Endothelial cell (in vitro differentiated cells): ENCODE results near the gene CCDC106. TPM values are rescaled to one million over a fixed set of nuclear protein-coding genes. Genes with fewer than 3 reads are reported as not detected.
A peak's percentile ranks its signal among the peaks of the same experiment; 100 is the strongest.

Experiments used
- DNase-seq: peaks from one replicate; pipeline ENCODE4 v3.0.0; 2021; ENCODE audit warnings: low spot score
- H3K27ac Mint-ChIP-seq: one replicate; pipeline ENCODE4 v1.8.0; 2021; ENCODE audit warnings: mixed read lengths, inconsistent platforms; ENCODE audit not compliant: unreplicated experiment
- H3K27me3 Mint-ChIP-seq: one replicate; pipeline ENCODE4 v1.8.0; 2021; ENCODE audit warnings: mild to moderate bottlenecking, moderate library complexity, mixed read lengths, inconsistent platforms; ENCODE audit not compliant: unreplicated experiment
- H3K36me3 Mint-ChIP-seq: one replicate; pipeline ENCODE4 v1.8.0; 2021; ENCODE audit warnings: mild to moderate bottlenecking, low read depth, mixed read lengths, inconsistent platforms; ENCODE audit not compliant: unreplicated experiment
- H3K4me1 Mint-ChIP-seq: one replicate; pipeline ENCODE4 v1.8.0; 2021; ENCODE audit warnings: mild to moderate bottlenecking, mixed read lengths, inconsistent platforms; ENCODE audit not compliant: unreplicated experiment
- H3K4me3 Mint-ChIP-seq: one replicate; pipeline ENCODE4 v1.8.0; 2021; ENCODE audit warnings: mild to moderate bottlenecking, mixed read lengths, inconsistent platforms; ENCODE audit not compliant: unreplicated experiment
- H3K9me3 Mint-ChIP-seq: one replicate; pipeline ENCODE4 v1.8.0; 2021; ENCODE audit warnings: mixed read lengths, inconsistent platforms; ENCODE audit not compliant: unreplicated experiment
- CTCF ChIP-seq: fragments of 200-600 bp; sonication (generic); IDR thresholded peaks from one replicate; pipeline ENCODE4 v1.5.0; 2021; ENCODE audit warnings: antibody characterized with exemption; ENCODE audit not compliant: unreplicated experiment
- total RNA-seq: library from RNA; stranded (reverse); fragmentation: NEBNext Ultra II Directional; extraction: Animal tissue kit (Norgen Biotek cat#: 25700); gene quantifications from one replicate; pipeline ENCODE4 v1.2.1, GENCODE V29; 2021; ENCODE audit not compliant: unreplicated experiment

CCDC106 gene
- total RNA-seq, 1 donor from 2014 or later: 20.1 TPM

DNA sequence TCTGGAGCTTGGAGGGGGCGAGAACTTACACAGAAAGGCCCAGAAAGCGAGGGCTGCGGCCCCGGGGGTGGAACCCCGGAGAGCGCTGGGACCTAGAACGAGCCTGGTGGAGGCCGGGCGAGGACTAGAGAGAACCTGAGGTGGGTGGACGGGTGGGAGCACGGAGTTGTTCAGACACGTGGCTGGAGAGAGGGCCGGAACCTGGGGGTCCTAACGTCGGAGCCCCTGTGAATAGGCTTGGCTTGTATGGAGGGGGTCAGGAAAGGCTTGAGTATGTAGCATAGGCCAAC lies 4.2 kb upstream of the CCDC106 start:
- peaks cover 26% of the 10 kb centered on the region for H3K36me3 Mint-ChIP-seq
- DNase-seq: no peak
- H3K4me3 Mint-ChIP-seq: peak overlapping the region; percentile 93
- peaks cover 31% of the 10 kb centered on the region for H3K4me1 Mint-ChIP-seq
- H3K27ac Mint-ChIP-seq: no peak overlapping the region
- H3K9me3 Mint-ChIP-seq: no peaks in the 10 kb centered on the region
- peaks cover 29% of the 10 kb centered on the region for H3K27me3 Mint-ChIP-seq
- no peak for TF ChIP-seq CTCF

DNA sequence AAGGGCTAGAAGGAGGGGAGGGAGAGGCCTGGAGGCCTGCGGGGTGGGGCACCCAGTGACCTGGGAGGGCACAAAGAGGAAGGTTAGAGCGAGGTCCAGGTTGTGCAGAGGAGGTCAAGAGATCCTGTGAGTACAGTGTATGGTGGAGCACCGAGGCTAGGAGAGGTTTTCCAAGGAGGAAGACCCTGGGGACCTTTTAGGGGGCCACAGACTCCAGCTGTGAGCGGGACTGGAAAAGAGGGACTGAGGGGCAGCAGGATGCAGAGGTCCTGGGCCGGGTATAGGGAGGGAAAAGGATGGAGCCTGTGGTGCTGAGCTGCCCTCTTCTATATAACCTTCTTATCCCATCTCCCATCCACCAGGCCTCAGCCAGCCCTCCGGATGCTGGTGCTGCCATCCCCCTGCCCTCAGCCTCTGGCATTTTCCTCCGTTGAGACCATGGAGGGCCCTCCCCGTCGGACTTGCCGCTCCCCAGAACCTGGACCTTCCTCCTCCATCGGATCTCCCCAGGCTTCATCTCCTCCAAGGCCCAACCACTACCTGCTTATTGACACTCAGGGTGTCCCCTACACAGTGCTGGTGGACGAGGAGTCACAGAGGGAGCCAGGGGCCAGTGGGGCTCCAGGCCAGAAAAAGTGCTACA lies 3.7 kb upstream of the CCDC106 start:
- H3K36me3 Mint-ChIP-seq: peaks cover 23% of the 10 kb centered on the region
- peaks cover 27% of the 10 kb centered on the region for H3K27me3 Mint-ChIP-seq
- no peak overlapping the region for H3K27ac Mint-ChIP-seq
- peaks cover 28% of the 10 kb centered on the region for H3K4me1 Mint-ChIP-seq
- DNase-seq: no peak
- peak overlapping the region; percentile 93 for H3K4me3 Mint-ChIP-seq
- no peak for TF ChIP-seq CTCF
- H3K9me3 Mint-ChIP-seq: no peaks in the 10 kb centered on the region

DNA sequence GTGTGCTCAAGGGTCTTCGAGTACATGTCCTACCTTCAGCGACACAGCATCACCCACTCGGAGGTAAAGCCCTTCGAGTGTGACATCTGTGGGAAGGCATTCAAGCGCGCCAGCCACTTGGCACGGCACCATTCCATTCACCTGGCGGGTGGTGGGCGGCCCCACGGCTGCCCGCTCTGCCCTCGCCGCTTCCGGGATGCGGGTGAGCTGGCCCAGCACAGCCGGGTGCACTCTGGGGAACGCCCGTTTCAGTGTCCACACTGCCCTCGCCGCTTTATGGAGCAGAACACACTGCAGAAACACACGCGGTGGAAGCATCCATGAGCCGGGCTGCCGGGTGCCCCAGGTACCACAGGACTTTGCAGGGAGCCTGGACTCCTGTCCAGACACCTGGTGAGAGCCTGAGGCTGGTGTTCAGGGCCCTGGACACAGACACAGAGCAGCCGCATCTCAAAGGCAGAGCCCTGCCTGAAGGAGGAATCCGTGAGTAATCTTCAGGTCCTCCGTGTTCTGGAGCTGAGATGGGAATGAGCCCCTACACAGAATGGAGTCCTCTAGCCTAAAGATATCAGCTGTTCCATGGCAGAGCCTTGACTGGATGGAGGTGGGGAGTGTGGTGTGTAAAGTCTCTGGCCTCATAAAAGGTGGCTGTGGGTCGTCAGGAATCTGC lies 3.0 kb upstream of the CCDC106 start:
- Mint-ChIP-seq H3K4me3 (peak overlapping the region; percentile 93), H3K27ac (no peak overlapping the region), H3K4me1 (peaks cover 28% of the 10 kb centered on the region), H3K27me3 (peaks cover 32% of the 10 kb centered on the region), H3K36me3 (peaks cover 23% of the 10 kb centered on the region), H3K9me3 (no peaks in the 10 kb centered on the region)
- no peak for DNase-seq
- no peak for TF ChIP-seq CTCF

DNA sequence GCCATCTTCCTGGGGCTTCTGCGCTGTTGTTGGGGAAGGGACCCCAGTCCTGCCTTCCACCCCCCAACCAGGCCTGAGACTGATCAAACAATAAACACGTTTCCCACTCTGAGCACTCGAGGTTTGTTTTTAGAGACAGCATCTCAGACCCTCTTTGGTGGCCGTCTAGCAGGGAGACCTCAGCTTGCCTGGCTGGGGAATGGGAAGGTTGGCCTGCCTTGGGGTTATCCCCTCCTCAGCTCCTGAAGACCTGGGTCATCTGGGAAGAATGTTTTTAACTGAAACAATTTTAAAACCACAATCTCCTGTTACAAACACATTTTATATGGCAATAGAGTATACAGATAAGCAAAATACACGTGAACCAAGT lies 2.5 kb upstream of the CCDC106 start:
- peaks cover 23% of the 10 kb centered on the region for H3K36me3 Mint-ChIP-seq
- DNase-seq: no peak
- TF ChIP-seq CTCF: no peak
- H3K9me3 Mint-ChIP-seq: no peaks in the 10 kb centered on the region
- peaks cover 25% of the 10 kb centered on the region for H3K4me1 Mint-ChIP-seq
- peak overlapping the region; percentile 77 for H3K4me3 Mint-ChIP-seq
- H3K27me3 Mint-ChIP-seq: peaks cover 34% of the 10 kb centered on the region
- H3K27ac Mint-ChIP-seq: peak overlapping the region; percentile 24

DNA sequence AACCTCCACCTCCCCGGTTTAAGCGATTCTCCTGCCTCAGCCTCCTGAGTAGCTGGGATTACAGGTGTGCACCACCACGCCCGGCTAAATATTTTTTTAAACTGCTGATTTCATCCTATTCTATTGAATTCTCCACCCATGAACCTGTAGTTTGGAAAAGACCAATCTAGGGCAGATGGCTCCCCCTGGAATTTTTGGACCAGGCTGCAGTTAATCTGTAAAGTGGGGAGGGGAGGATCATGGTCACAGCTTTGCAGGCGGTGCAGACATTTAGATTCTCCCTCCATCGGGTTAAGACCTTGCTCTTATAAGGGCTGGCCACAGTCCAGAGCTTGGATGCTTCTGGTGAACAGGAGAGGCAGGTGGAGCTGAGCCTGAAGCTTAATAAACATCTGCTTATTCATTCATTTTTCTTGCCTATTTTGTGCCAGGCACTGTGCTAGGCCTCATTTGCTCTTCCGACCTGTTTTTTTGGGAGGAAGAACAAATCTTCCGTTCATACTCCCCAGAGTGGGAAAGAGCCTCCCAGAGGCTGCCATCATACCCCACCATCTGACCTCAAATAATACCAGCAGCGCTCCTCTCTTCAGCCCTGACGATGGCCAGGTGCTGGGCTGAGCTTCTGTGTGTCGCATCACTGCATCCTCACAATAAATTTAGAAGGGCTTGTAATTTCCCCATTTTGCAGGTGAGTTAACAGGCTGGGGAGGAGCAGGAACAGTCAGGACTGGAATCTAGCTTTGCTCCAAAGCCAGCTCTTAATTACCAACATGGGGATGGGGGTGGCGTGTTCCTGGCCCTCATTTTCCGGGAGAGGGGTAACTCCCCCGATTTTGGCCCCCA lies 902 bp upstream of the CCDC106 start:
- Mint-ChIP-seq H3K27me3 (peaks cover 32% of the 10 kb centered on the region), H3K36me3 (peaks cover 19% of the 10 kb centered on the region), H3K4me3 (peak overlapping the region; percentile 87), H3K9me3 (no peaks in the 10 kb centered on the region), H3K27ac (peak overlapping the region; percentile 30), H3K4me1 (peaks cover 19% of the 10 kb centered on the region)
- no peak for TF ChIP-seq CTCF
- DNase-seq: no peak
